Right kidney (tissue), 1 donor: Measurements from ENCODE around the gene ARHGEF5.
"Not testable (repeated sequence)": the region's sequence is repeated elsewhere in the genome, so short reads cannot be mapped to it uniquely, and the experiment has no call there.

Source experiments
- DNase-seq: peaks from one replicate; pipeline ENCODE4 v3.0.0-alpha.2; 2016

ARHGEF5 gene

GRCh38 chr7:144379776-144380384, 24.7 kb downstream of the ARHGEF5 start:
- DNase-seq = no peak

DNA sequence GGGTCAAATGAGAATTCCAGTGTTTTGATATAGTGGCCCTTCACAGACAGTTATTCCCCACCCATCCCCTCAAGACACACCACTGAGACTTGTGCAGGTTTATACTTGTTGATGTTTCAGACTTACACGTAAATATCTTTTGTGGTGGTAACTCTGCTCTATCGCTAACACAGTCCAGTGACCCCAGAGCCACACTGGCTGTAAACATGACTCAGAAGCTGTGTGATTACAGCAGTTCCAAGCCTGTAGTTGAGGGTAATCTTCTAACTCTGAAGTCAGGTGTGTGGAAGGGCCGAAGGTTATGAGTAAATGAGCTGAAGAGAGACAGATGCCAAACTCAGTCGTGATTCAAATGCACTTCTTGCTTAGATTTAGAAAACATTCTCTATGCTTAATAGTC, 28.9 kb downstream of the ARHGEF5 start:
- DNase-seq = no peak

GRCh38 chr7:144384555-144385245, 29.5 kb downstream of the ARHGEF5 start:
- no peak for DNase-seq

DNA sequence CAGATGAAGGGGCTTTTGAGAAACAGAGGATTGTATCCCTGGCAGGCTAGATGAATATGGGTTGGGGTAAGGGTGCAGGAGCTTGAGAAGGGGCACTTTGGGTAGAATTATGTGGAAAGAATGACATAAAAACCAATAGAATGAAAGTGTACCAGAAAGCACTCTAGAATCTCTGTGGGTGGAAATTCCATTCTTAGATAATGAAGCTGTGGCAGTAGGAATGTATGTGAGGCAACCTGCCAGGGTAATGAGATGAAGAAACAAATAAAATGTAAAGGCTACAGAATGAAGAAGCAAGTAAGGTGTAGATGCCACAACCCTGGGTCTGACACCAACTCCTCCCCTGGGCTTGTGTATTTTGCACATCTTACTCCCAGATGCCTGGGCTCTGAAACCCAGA, 31.5 kb downstream of the ARHGEF5 start:
- no peak for DNase-seq

DNA sequence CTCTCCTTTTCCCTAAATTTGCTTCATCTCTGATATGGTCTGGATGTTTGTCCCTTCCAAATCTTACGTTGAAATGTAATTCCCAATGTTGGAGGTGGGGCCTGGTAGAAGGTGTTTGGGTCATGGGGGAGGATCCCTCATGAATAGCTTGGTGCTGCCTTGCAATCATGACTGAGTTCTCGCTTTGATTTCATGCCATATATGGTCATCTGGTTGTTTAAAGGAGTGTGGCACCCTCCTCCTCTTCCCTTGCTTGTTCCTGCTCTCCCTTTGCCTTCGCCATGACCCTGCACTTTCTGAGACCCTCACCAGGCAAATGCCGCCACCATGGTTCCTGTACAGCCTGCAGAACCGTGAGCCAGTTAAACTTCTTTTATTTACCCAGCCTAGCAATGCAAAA, 33.7 kb downstream of the ARHGEF5 start:
- no peak for DNase-seq

- no peak for DNase-seq
Observed at GRCh38 chr7:144390481-144390880, 35.3 kb downstream of the ARHGEF5 start.

GRCh38 chr7:144391014-144391413, 35.8 kb downstream of the ARHGEF5 start:
- DNase-seq = no peak

DNA sequence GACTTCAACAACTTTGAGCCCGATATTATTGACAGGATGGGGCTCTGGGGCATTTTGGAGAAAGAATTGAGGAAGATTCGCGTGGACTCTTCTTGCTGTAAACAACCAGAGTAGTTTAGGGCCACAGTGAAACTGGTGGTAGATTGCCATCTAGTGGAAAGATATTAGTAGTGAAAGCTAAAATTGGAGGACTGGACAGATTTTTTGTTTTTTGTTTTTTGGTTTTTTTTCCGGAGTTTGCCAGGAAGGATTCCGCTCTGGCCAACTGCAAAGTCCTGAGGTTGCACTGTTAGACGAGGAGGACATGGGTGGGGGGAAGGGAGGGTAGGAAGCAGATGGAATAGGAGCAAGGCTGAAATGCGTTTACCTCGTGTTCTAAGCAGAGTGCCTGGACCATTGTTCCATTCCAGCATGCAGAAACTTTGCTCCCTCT, 36.6 kb downstream of the ARHGEF5 start:
- DNase-seq = peak; percentile 56

- no peak for DNase-seq
Observed at GRCh38 chr7:144397086-144397485, 41.9 kb downstream of the ARHGEF5 start.

DNA sequence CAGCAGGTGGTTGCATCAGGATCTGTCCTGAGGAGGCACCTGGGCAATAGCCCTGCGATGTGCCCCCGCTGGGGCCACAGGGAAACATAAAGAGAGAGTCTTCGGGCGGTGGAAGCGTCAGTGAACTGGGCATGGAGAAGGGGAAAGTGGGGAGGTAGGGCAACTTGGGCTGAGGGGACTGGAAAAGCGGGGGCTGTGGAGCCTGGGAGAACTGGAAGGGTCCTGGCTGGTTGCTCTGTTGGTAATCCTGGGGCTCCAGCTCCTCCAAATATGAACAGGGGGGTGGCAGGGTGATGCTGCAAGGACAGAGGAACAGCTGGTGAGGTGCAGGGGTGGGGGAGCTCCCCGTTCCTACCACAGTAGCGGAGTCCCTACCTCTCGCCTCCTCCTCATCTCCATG, 43.1 kb downstream of the ARHGEF5 start:
- DNase-seq = no peak

DNA sequence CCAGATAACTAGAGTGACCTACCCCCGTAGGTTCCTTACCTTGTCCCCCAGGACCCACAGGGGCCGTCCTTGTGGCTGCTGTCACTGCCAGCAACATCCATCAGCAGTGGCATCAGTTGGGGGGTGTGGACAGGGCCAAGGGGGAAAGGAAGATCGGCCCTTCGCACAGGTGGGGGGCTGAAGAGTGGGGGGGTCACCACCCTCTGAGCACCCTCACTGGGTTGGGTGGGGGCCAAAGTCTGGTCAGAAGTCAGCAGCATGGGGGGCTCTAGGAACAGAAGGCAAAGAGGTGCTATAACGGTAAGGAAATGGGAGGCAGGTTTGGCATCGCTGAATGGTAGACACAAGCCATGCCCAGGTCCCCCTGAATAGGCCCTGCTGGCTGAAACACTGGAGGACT, 43.7 kb downstream of the ARHGEF5 start:
- DNase-seq = no peak

DNA sequence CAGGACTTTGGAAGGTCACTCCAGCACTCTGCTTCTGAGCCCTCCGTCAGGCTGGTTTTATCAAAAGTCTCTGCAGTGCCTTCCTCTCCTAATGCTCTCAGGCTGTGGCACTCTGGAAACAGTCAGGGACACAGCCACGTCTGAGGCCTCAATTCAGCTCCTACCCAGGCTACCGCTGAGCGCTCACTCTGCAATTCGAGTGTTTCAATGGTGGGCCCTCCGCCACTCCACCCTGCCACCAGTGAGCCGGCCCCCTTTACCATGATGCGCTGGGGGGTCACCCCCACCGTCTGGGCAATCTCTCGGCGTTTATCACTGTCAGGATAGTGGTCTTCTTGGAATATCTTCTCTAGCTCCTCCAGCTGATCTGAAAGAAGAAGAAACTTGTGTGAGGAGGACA, 44.7 kb downstream of the ARHGEF5 start:
- no peak for DNase-seq

DNA sequence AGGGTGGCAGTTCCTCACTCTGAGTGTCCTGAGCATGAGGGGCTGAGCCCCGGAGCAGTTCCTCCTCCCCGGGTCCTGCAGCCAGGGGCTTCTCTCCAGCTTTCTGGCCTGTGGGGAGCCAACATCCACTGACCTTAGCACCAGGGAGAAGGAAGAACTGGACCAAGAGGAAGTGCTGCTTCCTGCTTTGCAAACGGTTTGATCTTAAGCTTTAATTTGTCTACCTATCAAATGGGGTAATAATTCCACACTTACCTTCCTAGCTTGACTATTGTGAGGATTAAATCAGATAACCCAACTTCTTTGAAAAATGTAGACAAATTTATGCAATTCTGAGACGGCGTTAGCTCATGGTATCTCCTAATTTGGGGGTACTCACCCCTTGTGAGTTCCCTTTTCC, 46.3 kb downstream of the ARHGEF5 start:
- DNase-seq = no peak

DNA sequence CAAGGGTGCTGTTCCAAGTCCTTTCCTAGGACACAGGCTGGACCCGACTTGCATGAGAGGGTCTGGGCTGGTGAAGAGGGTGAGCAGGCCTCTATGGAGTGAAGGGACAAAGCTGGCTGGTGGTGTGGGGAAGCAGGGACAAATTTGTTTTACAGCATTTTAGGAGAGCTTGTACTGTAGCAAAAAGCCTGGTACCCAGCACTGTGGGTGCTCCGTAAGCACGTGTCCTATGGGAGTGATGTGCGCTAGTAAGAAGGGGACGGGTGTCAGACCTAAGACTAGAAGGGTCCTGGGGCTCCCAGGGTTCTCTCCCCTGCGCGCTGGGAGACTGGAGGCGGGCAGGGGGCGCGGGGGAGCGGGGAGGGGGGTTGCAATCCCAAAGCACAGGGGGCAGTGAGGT, 47.9 kb downstream of the ARHGEF5 start:
- DNase-seq = no peak

GRCh38 chr7:144403649-144404061, 48.5 kb downstream of the ARHGEF5 start, which contains the start of gene NOBOX:
Gene NOBOX (minus strand): TSS chr7:144403693.
- no peak for DNase-seq

- DNase-seq = no peak
Observed at GRCh38 chr7:144404946-144405345, 49.7 kb downstream of the ARHGEF5 start.

DNA sequence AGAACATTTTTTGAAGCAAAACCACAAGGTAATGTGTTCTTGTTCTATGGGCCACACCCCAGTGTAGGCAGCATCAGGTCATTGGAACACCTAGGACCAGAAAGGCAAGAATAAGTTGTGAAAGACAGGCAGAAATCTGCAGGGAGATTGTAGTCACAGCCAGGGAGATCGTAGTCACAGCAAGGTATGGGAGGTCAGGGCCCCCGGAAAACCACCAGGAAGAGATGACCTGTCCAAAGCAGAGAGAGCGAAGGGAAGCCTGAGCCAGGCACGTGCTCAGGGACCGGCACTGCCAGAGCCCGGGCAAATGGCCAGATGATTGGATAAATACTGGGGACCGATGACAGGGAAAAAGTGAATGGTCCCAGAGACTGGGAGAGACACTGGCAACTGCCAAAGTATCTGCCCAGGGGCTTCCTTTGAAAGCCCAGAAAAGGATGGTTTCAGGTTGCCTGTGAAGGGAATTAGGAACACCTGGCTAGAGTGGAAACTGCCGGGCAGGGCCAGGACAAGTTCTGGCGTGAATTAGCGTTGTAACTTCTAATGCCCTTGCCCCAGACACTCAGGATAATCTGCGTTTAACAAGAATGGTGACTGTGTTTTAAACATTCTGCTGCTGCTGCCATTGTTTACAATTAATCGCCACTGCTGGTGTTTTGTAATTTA, 52.2 kb downstream of the ARHGEF5 start:
- no peak for DNase-seq

GRCh38 chr7:144408121-144408520, 52.9 kb downstream of the ARHGEF5 start:
- DNase-seq = no peak

DNA sequence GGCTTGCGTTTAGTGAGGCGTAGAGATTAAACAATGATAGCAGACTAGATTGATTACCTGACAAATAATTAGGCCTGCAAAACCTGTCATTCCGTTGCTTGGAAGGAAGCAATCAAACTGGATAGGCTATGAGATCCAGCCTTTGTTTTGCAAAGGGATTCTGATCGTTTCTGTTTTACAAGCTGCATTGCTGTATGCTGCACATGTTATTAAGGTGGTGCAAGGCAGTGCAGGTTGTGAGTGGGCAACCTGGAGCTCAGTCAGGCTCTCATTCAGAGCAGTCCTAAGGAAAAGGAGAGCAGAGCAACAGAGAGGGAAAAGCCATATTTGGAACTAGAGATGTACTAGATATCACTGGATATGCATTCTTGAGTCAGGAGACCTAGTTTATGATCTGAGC, 55.2 kb downstream of the ARHGEF5 start:
- no peak for DNase-seq

GRCh38 chr7:144414815-144415214, 59.6 kb downstream of the ARHGEF5 start:
- DNase-seq = no peak

GRCh38 chr7:144415858-144416257, 60.7 kb downstream of the ARHGEF5 start:
- DNase-seq = no peak

GRCh38 chr7:144416341-144416740, 61.1 kb downstream of the ARHGEF5 start:
- DNase-seq = no peak

- not testable (repeated sequence) for DNase-seq
Observed at GRCh38 chr7:144418931-144419330, 63.7 kb downstream of the ARHGEF5 start.

GRCh38 chr7:144427539-144427938, 72.3 kb downstream of the ARHGEF5 start:
- DNase-seq = not testable (repeated sequence)
